Mucosa of gallbladder (tissue), 1 donor: ENCODE measurements around the gene JUND. TPM values are rescaled to one million over a fixed set of nuclear protein-coding genes. Genes with fewer than 3 reads are reported as not detected.

Experiments used
- DNase-seq: peaks from one replicate; pipeline ENCODE4 v3.0.0-alpha.2; 2020; ENCODE audit warnings: low spot score
- total RNA-seq: library from RNA; stranded (reverse); gene quantifications from one replicate; pipeline ENCODE4 v1.2.1, GENCODE V29; 2021
- donor health status: DM: no; HTN: no; CAD: no.

The JUND gene
- total RNA-seq, 1 donor from 2014 or later: 303 TPM

GRCh38 chr19:18290302-18291018 lies 9.0 kb upstream of the JUND start:
- DNase-seq: no peak

- DNase-seq: no peak
Observed at GRCh38 chr19:18289471-18290301, 8.3 kb upstream of the JUND start.

- DNase-seq: no peak
Observed at GRCh38 chr19:18287836-18288772, 6.7 kb upstream of the JUND start.

- DNase-seq: no peak
Observed at GRCh38 chr19:18286973-18287635, 5.7 kb upstream of the JUND start.

- DNase-seq: no peak
Observed at GRCh38 chr19:18284712-18285360, 3.4 kb upstream of the JUND start.

- no peak for DNase-seq
Observed at GRCh38 chr19:18283338-18283737, 1.9 kb upstream of the JUND start.

- no peak for DNase-seq
Observed at GRCh38 chr19:18282788-18283141, 1.3 kb upstream of the JUND start.

DNA sequence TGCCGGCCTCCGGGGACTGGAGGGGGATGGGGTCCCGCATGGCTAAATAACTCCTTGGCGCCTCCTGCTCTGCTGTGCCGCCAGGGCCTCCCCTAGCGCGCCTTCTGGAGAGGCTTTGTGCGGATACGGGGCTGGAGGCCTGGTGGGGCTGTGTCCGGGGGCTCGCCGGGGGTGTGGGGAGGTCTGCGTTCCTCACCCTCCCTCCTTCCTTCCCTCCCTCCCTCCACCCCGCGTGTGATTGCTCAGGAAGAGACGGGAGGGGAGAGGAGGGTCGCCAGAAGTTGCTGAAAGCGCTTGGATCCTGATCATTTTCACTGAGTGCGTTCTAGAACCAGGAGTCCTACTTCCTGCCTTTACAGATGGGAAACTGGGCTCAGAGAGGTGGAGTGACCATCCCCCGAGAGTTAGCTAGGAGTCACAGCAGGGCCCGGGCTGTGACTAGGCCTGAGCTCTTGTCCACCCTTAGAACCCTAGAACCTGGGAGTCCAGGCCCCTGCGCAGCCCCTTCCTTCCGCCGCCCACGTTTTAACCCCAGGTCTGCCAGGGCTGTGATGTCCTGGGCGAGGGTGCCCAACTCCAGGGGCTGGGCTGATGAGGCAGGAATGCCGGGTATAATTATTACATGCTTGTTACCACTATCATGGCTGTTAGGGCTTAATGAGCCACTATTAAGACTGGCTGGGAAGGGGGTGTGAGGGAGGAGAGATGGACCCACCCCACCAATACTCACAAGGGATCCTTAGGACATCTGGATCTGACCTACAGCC lies 782 bp upstream of the JUND start:
- DNase-seq: no peak

GRCh38 chr19:18280247-18281081 lies 958 bp downstream of the JUND start:
- peak; percentile 84 for DNase-seq

DNA sequence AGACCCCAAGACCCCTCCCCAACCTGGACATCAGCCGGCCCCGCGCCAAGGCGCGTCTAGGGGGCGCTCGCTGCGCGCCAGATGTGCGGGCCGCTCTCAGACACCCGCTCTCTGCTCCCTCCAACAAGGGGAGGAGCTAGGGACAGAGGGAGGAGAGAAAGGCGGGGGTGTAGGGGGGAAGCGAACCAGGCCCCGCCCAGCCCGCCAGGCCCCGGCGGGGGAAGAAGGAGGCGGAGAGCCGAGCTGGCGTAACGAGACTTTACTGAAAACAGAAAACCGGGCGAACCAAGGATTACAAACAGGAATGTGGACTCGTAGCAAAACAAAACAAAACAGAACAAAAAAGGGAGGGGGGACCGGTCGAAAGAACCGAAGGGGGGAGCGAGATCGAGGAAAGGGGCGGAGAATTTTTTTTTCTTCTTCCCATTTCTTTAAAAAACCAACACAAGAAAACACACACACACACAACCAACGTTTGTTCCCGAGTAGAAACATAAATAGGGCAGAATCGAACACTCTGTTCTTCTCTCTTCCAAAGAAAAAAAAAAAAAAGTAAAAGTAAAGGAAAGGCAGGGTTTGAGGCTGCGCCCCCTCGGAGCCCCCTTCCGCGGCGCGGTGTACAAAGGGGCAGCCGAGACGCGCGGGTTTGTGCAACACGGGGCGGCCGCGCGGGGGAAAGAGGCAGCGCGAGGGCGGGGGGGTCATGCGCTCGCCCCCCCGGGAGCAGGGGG lies 1.7 kb downstream of the JUND start:
- DNase-seq: peak; percentile 94

GRCh38 chr19:18279266-18279515 lies 2.2 kb downstream of the JUND start:
- no peak for DNase-seq

- DNase-seq: no peak
Observed at GRCh38 chr19:18278521-18279265, 2.7 kb downstream of the JUND start.

DNA sequence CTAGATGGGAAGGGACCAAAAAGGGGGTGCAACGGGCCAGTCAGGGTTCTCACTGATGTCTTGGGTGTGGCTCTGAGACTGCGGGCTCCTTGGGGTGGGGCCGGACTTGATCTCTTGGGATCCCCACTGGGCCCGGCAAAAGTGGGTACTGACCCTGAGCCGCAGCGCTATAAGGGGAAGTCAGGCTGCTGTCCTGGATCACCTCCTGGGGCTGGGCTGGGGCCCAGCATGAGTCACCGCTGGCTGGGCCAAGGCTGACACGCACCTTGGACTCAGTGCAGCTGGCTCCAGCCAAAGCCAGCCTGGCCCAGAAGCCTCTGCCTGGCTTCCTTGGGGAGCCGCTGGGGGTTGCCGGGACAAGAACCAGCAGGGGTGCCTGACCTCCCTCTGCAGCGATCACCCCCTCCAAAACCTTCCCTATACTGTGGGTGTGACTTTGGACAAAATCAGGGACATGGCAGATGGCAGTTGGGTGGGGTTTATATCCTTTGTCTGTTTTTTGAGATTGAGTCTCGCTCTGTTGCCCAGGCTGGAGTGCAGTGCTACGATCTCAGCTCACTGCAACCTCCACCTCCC lies 6.6 kb downstream of the JUND start:
- peak; percentile 91 for DNase-seq

DNA sequence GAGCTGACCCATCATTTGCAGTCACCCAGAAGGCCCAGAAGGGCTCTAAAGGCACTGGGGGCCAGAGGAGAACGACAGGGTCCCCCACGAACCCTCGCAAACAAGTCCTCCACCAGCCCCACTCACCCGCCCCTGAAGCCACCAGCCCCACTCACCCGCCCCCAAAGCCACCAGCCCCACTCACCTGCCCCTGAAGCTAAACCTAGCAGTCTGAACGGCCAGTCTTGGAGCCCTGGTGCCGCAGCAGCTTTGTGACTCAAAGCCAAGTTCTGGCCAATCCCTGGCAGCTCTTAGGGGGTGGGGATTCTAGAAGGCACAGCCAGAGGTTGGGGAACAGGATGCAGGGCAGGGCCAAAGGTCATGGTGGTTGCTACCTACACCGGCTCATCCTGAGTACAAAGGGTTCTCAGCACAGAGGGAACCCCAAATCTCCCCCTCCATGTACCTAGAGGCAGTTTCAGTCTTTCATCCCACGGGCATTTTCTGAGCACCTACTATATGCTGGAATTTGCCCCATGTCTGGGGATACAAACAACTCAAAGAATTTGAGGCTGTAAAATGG lies 7.1 kb downstream of the JUND start, which contains the start of gene IQCN:
Gene IQCN, minus strand, starts transcription at position 234 of the 562 bp plus-strand sequence. CDS start 4,974 bp downstream, outside the sequence.
- peak; percentile 54 for DNase-seq

- no peak for DNase-seq
Observed at GRCh38 chr19:18273561-18274218, 7.7 kb downstream of the JUND start.

DNA sequence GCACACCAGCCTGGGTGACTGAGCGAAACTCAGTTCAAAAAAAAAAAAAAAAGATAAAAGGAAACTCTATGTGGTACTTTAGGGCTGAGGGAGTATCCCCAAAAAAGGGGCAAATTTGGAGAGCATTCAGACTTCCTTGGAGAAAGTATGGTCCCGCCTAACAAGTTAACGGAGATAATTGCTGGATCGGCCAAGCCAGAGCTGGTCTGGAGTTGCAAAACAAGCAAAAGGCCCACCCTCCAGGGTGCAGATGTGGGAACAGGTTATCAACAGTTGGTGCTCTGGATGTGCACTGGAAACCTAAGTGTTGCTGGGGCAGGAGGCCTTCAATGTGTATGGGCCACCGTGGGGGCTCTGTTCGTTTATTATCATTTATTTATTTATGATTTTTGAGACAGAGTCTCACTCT lies 10.0 kb downstream of the JUND start:
- no peak for DNase-seq

DNA sequence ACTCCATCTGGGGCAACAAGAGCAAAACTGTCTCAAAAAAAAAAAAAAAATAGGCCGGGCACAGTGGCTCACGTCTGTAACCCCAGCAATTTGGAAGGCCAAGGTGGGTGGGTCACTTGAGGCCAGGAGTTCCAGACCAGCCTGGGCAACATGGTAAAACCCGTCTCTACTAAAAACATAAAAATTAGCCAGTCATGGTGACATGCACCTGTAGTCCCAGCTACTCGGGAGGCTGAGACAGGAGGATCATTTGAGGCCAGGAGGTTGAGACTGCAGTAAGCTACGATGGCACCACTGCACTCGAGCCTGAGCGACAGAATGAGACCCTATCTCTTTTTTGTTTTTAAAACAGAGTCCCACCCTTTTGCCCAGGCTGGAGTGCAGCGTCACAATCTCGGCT lies 11.1 kb downstream of the JUND start:
- DNase-seq: no peak
